ENCODE results near the gene CCDC13. TPM values are rescaled to one million over a fixed set of nuclear protein-coding genes. Genes with fewer than 3 reads are reported as not detected.

The CCDC13 gene
- total and polyA plus RNA-seq, 10 of the 15 experiments (the other 5 are each of a cell fraction or from before 2014, with no cell fraction given): 0.13 to 0.81 (median 0.30) TPM; not detected in 4

GRCh38 chr3:42803414-42804105 lies 30.5 kb upstream of the CCDC13 start (continued):
- no peak for TF ChIP-seq FOXM1 (IDR thresholded peaks at IDR 0.05; ENCODE audit: low read depth, low read length)
- 0 out of 2 replicates have a peak, but pooled peaks have one; percentile 4 for TF ChIP-seq DPF2 (IDR thresholded peaks at IDR 0.05)
- TF ChIP-seq ZNF622 (IDR thresholded peaks at IDR 0.05): no peak
- no peak for TF ChIP-seq CEBPZ (IDR thresholded peaks at IDR 0.05; ENCODE audit: low read depth, low read length)
- no peak for TF ChIP-seq MXI1 (IDR thresholded peaks at IDR 0.05; ENCODE audit: low read depth, low read length)
- no peak for TF ChIP-seq CBFB (IDR thresholded peaks at IDR 0.05; ENCODE audit: low read depth)
- TF ChIP-seq JUND (IDR thresholded peaks at IDR 0.05; ENCODE audit: low read depth, low read length): no peak
- no peak for TF ChIP-seq SMAD5 (IDR thresholded peaks at IDR 0.05; ENCODE audit: low read depth)
- peak; percentile 6; the same call in 1 of the 2 replicates for TF ChIP-seq IKZF1 (conservative IDR thresholded peaks at IDR 0.05)
- no peak for TF ChIP-seq HDGF (IDR thresholded peaks at IDR 0.05)
- TF ChIP-seq HCFC1 (IDR thresholded peaks at IDR 0.05; ENCODE audit: low read length): no peak
- no peak for TF ChIP-seq POLR2A (IDR thresholded peaks at IDR 0.05; ENCODE audit: low read depth, low read length)
- no peak for TF ChIP-seq KAT2A (conservative IDR thresholded peaks at IDR 0.05; ENCODE audit: control insufficient read depth, low read depth, low read length)
- TF ChIP-seq ESRRA (IDR thresholded peaks at IDR 0.05; ENCODE audit: low read length): no peak
- no peak for TF ChIP-seq HDAC6 (IDR thresholded peaks at IDR 0.05; ENCODE audit: unreplicated experiment)
- TF ChIP-seq NKRF (conservative IDR thresholded peaks at IDR 0.05): no peak
- peak; percentile 91 for TF ChIP-seq YY1 (IDR thresholded peaks at IDR 0.05; ENCODE audit: low read depth, low read length)
- no peak for TF ChIP-seq RUNX3 (IDR thresholded peaks at IDR 0.05; ENCODE audit: low read length)
- TF ChIP-seq HSF1 (IDR thresholded peaks at IDR 0.05; ENCODE audit: low read depth, low read length): no peak
- no peak for TF ChIP-seq SRF (IDR thresholded peaks at IDR 0.05; ENCODE audit: low read depth in 2 of 2, low read length in 2 of 2)
- no peak for TF ChIP-seq ZBTB33 (IDR thresholded peaks at IDR 0.05)
- TF ChIP-seq ZNF207 (IDR thresholded peaks at IDR 0.05; ENCODE audit: borderline replicate concordance): no peak
- TF ChIP-seq ZBED1 (IDR thresholded peaks at IDR 0.05; ENCODE audit: borderline replicate concordance): no peak

Data from GM12878 (cell line).